Femur (tissue), 1 donor: ENCODE data around the gene P3R3URF.

ENCODE experiments used
- DNase-seq: peaks from one replicate; pipeline ENCODE4 v3.0.0-alpha.2; 2017

The P3R3URF gene

DNA sequence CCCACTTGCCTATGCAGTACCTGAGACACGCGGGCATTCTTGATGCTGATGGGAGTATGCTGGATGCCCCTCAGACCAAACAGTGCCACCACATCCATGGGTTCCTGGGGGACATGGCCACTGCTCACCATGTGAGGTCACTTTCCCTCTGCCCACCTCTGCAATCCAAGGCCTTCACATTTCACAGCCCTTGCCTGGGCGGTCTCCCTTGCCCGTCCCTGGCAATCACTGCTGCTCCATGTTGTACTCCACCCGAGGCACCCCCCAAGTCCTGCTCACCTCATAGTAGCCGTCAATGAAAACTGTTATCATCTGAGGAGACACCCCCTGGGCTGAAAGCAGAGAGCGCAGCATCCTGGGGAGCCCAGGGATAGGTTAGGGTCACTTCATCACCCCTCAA, 17.0 kb upstream of the P3R3URF start:
- no peak for DNase-seq

DNA sequence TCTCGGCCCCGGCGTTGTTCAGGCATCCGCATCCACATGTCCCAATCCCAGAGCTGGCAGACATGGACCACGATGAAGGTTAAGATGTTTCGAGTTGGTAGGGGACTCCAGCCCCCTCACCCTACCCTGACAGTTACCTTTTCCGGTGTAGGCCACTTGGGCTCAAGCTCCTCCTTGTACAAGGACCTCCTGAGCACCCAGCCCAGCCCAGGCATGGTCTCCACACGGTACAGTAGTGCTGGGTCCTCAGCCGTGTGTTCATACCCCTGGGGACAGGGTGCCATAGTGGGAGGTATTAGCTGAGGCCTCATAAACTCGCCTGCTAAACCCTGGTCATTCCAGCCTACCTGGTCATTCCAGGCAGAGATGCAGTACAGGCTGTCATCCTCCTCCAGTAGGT, 15.9 kb upstream of the P3R3URF start:
- DNase-seq = no peak

DNA sequence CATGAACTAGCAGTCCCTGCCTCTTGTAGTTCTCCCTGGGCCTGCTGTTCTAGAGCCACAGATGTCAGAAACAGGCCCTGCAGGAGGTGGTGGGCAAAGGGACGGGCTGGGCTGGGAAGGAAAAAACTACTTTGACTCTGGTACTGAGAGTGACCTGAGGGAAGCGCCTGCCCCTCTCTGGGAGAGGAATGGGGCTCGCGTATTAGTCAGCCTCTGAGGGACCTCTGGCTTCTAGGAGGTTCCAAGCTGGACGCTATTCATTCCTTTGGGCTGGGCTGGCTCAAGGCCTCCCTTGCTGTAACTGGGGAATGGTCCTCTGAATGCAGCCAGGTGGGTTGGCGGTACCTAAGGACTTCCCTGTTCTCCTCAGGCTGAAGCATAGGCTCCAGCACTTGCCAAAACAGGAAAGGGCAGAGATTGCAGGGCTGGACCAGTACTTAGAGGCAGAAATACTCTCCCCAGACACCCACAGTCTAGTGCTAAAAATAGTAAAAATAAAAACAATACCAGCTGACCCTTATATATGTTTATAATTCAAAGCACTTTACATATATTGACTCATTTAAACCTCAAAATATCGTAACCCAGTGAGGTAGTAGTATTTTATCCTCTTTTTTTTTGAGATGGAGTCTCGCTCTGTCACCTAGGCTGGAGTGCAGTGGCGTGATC, 14.9 kb upstream of the P3R3URF start:
- no peak for DNase-seq

DNA sequence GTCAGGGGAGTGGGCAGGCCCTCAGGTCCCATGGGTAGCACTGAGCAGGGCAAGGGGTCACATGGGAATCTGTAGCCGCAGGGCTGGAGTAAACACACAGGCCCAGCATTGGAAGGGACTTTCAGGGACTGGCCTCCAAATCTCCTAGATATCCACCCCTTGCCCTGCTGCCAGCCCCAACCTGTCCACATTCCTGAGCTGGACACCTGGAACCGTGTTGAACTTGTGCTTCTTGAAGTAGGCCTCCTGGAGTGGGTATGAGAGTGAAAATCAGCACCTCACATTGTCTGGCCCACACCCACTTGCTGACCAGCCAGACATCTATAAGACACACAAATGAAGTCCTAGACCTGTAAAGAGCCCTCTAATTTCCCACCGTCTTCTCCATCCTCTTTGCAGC, 14.3 kb upstream of the P3R3URF start:
- no peak for DNase-seq

DNA sequence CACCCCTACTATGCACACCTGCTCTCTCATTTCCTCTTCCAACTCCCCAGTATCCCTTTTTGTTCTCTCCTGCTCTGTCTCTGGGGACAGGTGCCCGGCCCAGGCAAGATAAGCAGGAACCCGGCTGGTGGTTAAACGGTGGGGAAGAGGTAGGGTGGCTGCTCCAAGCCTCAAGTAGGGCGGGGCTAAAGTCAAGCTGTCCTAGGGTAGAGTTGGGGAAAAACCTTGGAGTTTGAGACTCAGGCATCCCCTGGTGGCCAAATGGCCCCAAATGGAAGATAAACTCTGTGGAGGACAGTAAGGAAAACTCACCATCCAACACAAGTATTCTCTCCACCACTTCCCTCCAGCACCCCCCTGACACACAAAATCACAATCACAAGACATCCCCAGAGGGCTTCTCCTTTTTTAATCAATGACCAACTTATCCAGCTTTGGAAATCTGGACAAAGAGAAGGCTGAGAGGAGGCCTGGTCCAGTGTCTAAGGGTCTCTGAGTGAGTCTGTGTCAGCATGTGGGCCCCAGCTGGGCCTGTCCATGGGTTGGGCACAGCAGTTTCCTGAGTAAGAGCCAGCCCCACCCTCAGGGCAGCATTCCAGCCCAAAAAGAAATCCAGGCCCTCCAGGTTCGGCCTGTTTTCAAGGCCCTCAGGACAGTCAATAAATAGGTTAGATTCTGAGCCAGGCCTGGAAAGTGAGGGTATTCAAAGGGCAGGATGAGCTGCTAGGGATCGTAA, 12.2 kb upstream of the P3R3URF start:
- DNase-seq = no peak

DNA sequence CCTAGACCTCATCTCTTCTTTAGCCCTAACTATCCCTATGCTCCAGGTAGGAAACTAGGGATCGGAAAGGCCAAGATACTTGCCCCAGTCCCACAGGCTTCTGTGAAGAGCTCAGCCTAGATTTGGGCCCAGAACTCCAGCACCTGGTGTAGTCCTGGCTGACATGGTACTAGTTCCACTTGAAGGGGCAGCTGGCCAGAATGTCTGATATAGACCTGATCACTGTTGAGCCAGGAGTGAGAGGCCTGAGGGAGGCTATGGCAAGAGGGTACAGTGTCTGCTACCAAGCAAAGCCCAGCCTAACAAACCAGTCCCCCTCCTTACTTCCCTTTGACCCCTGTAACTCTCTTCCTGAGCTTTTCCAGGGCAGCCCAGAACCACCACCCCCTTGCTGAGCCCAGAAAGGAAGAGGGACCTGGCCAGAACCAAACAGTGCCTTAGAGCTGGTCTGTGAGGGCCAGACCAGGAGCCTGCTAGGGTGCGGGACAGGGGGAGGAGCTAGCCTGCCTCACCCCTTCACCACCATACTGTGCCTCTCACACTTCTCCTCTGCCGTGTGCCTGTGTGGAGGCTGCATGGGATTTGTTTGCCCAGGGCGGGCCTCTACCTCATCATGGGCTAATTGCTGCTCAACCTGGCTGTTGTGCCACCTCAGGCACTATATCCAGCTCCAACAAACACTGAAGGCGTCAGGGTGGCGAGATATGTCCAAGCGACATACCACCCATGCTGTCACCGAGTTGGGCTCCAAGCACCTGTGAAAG, 11.0 kb upstream of the P3R3URF start:
- no peak for DNase-seq

DNA sequence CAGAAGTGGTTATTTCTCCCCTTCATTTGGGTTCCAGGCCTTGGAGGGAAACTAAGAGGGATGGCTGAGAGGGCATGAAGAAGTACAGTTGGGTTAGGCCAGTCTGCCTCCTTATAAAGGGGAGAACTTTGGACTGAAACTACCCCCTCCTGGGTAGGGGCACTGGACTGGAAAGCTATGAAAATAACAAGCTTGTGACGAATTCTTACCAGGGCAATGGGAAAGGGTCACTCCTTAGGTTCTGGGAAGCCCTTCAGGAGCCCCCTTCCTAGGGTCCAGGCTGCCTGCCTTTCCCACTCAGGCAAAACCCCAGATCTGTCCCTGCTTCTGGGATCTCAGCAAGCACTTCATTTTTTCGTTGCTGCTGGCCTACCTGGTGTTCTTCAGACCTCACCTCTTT, 9.8 kb upstream of the P3R3URF start:
- no peak for DNase-seq

DNA sequence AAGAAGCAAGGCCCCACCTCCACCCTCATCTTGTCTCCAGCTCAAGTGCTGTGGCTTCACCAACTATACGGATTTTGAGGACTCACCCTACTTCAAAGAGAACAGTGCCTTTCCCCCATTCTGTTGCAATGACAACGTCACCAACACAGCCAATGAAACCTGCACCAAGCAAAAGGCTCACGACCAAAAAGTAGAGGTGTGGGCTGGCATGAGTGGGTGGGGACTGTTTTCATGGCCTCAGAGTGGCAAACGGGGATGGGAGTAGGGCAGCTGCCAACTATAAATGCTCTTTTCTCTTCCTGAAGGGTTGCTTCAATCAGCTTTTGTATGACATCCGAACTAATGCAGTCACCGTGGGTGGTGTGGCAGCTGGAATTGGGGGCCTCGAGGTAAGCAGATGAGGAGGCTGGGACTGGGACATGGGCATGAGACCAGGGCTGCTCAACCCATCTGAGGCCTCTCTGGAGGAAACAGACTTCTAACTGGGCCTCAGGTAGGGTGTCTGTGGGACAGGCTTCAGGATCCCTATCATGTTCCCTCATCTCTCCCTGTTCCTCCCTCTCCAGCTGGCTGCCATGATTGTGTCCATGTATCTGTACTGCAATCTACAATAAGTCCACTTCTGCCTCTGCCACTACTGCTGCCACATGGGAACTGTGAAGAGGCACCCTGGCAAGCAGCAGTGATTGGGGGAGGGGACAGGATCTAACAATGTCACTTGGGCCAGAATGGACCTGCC, 8.8 kb upstream of the P3R3URF start:
- no peak for DNase-seq

DNA sequence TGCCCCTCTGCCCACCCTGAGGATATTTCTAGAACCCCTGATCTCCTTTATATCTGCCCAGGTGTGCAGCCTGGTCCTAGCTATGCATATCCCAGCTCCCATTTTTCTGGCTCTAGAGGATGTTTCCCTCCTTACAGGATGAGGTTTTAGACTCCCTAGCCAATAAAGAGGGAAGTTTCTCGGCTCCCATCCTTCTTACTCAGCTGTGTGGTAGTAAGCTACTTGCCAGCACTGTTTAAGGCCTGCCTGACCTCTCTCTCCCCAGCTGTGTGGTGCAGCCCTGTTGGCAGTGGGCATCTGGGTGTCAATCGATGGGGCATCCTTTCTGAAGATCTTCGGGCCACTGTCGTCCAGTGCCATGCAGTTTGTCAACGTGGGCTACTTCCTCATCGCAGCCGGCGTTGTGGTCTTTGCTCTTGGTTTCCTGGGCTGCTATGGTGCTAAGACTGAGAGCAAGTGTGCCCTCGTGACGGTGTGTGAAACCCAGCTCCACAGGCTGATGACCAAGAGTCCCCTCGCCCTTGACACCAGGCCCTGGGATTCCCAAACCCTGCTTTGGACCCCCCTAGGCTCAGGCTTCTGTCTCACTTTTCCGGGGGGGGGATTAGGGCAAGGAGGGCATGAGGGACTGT, 7.8 kb upstream of the P3R3URF start:
- DNase-seq = no peak

DNA sequence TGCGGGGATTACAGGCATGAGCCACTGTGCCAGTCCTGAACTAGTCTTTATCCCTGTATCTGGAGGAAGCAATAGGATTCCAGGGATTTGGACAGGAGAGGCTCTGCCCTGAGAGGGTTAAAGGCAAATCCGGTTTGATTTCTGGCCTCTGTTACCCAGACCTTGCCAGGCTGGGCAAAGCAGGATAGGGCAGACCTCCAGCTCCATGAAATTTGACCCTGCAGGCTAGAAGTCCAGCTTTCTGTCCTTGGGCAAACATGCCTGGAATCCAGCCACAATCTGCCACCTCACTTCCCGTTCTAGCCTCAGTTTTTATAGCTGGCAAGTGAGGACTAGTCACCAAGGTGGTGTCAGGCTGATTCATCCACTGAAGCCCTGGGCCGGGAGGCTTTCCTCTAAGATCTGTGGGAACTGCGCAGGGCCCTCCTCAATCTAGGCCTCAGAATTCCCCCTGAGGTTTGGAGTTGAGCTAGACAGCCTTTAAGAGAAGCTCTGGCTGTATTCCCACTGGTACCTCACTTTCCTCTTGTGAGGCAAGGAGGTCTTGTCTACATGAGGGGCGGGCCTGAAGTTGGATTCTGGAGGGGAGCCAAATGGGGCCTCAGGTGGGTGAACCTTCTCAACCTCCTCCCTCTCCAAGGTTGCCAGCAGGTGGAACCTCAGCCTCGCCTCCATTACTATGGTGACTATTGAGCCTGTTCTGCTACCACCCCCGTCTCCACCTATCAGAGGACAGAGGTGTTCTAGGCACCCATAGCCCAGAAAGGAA, 7.0 kb upstream of the P3R3URF start:
- DNase-seq = peak; percentile 84

DNA sequence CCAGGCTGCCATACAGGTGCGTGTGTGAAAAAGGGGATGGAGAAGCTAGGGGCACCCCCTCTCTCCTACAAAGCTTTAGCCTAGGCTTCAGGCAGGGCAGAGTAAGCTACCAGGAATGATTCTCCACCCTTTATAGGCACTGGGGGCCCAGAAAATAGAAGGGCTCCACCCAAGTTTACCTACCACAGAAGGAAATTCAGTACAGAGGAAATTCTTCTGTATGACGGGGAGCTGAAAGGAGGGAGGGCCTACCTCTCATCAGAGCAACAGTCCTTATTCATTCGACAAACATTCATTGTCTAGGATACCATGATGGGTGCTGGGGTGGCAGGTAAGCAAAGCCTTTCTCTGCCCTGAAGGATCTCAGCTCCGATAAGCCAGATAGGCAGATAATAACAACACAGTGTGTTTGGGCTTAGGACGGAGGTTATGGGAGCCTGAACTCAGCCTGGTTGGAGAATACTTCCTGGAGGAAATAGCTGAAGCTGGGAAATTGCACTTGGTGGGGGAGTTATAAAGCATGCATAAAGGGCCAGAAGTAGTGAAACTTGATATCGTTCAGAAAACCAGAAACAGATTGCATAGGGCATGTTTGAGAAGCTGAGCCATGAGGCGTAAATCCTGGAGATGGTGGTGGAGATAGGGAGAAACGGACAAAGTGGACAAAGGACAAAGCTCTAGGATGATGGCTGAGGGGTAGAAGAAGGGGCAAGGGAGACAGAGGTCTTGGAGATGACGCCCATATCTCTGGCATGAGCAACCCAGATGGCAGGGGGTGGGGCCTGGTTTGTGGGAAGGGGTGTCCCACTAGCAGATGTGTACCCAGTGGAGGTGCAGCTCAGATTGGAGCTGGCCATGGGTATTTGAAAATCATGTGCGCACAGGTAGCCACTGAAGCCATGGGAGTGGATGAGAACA, 5.3 kb upstream of the P3R3URF start:
- no peak for DNase-seq

DNA sequence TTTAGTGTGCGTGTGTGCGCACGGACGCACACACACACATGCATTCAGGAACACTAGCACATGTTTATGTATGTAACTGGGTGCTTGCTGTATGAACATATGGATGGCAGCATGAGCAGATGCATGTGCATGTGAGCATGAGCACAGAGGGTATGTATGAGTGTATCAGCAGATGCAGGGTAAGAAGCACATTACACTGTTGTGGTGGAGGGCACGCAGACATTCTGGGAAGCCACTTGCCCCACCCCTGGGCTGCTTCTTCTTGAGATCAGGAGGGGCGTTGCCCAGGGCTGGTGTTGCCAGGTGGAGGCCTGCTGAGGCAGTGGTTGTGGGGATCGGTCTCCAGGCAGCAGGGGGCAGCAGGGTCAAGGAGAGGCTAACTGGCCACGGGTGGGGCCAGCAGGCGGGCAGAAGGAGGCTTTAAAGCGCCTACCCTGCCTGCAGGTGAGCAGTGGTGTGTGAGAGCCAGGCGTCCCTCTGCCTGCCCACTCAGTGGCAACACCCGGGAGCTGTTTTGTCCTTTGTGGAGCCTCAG, 3.9 kb upstream of the P3R3URF start:
- no peak for DNase-seq

DNA sequence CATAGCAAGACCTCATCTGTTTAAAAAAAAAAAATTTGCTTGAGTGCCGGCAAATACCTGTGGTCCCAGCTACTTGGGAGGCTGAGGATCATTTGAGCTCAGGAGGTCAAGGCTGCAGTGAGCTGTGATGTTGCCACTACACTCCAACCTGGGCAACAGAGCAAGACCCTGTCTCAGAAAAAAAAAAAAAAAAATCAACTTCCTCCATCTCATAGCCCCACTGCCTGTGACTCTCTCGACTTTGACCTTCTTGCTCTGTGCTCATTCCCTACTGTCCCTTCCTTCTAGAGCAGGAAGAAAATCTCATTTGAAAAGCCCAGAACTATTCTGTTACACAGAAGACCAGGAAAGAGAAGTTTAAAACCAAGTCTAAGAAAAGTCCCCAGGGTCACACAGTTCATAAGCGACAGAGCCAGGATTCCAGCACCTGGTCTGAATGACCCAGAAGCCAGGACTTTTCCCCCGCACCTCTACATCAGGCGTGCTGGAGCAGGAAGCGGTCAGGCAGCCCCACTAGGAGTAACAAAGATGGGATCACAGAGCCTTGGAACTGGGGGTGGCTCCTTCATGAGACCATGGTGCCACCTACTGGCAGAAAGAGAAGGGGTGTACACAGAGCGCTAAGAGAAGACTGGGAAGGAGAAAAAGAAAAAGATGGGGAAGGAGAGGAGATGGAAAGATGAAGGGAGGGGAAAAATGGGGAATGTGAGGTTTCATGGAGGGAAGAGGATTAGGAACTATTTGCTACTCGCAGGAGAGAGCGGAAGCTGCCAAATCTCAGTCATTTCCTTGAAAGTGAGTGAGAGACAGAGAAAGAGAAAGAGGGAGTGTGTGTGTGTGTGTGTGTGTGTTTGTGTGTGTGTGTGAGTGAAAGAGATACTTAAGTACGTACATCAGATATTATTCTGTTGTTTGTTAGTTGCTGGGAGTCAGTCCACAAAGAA, 3.1 kb upstream of the P3R3URF start:
- DNase-seq = peak; percentile 89

DNA sequence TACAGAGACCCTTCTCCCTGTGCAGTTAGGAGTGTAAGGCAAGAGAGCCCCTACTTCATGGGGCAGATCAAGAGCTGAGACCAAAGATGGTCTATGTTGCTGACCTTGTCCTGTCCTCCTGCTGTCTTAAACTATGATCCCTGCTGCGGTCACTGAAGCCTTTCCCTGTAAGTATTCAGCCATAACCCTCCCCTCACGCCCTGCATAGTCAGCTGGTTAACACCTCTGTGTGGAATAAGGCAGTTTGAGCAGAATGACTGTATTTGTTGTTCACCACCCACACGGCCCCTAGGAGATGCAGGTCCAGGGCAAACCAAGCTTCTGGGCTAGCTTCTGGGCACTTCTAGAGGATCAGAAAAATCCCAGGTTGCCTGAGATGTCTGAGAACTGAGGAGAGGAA, 1.0 kb downstream of the P3R3URF start:
- DNase-seq = no peak

DNA sequence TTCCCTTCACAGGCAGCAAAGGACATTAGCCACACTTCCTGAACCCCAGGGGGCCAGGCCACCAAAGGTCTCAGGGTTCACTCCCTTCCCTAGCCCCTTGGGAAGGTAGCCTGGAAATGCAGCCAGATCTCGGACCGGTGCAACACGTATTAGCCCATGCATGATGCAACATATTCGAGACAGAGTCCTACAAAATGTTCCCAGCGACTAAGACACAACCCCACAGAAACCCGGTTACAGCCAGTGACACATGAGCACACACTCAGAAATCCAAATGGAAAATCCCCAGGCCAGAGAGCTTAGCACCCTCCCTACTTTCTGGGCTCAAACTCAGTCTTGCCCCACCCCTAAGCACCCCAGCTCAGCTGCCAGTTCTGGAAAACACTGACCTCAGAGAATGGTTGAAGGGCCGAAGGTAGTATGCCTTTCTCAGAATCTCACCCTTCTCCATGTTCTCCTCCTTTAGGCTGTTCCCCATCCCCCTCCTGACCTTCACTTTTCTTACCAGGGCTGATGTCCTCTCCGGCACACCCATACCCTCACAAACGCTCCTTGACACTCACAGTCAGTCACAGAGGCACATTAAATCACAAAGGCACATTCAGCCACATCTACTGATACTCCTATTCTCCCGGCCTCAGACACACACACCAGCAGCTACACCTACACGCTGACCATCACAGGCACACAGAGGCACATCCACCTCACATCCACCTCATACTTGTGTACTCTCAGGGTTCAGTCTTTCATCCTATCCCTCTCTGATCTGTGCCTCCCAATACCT, 1.6 kb downstream of the P3R3URF start, which contains the start of gene TSPAN1:
TSS of gene TSPAN1 (plus strand) at position 640 of the 784 bp plus-strand sequence. CDS start 6,021 bp downstream, outside the sequence.
- no peak for DNase-seq

DNA sequence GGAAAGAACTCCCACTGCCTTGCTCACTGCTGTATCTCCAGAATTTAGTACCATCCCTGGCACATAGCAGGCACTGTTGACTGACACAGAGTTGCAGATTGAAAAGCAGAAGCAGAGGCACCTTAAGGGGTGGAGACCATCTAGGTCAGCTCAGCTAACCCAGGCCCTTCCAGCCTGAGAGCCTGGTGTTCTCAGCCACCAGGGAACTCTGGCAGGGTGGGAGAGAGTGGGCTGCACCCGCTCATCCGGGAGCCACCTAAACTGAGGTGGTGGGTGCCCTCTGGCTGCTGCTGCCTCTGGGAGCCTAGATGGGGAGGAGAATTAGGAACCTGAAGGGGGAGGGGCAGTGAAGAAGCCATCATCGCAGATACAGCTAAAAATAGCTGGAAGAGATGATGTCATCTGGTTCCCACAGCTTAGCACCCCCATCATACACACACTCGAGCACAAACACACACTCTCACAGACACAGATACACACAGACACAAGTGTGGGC, 2.9 kb downstream of the P3R3URF start:
- DNase-seq = no peak

DNA sequence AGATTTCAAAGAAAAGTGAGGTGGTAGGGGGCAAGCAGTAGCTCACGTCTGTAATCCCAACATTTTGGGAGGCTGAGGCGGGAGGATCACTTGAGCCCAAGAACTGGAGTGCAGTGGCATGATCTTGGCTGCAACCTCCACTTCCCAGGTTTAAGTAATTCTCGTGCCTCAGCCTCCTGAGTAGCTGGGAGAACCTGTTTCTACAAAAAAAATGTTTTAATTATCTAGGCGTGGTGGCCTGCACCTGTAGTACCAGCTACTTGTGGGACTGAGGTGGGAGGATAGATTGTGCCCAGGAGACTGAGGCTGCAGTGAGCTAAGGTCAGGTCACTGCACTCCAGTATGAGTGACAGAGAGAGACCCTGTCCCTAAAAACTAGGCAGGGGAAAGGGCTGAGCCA, 4.0 kb downstream of the P3R3URF start:
- no peak for DNase-seq

DNA sequence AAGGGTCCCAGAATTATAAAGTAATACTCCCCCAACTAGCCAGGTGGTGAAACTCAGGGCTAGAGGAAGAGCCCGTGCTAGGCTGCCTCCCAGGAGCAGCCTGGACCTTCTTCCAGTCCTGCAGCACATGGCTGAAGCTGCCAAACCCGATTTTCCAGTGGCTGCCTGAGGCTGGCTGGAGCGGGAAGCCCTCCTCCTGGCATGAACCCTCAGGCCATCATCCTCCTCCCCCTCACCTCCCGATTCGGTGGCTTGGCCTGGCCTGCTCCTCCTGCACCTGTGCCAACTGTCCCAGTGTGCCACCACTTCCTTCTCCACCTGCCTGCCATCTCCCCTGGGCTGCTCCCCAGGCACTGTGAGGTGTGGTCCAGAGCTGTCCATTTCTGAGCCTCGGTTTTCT, 4.4 kb downstream of the P3R3URF start:
- no peak for DNase-seq
